HFFc6 (cell line): ENCODE measurements around the gene UPB1. TPM values are rescaled to one million over a fixed set of nuclear protein-coding genes. Genes with fewer than 3 reads are reported as not detected.

ENCODE experiments used
- DNase-seq: peaks from one replicate; pipeline ENCODE4 v3.0.0-alpha.2; 2018
- H3K27ac Mint-ChIP-seq: 2 replicates; pipeline ENCODE4 v1.8.0; 2020; ENCODE audit warnings: mild to moderate bottlenecking, mixed read lengths
- H3K27me3 Mint-ChIP-seq: 2 replicates; pipeline ENCODE4 v1.8.0; 2021; ENCODE audit warnings: mild to moderate bottlenecking, moderate library complexity, mixed read lengths; ENCODE audit not compliant: insufficient read depth
- H3K36me3 Mint-ChIP-seq: 2 replicates; pipeline ENCODE4 v1.8.0; 2021; ENCODE audit warnings: low read depth, mixed read lengths
- H3K4me1 Mint-ChIP-seq: 2 replicates; pipeline ENCODE4 v1.8.0; 2020; ENCODE audit warnings: low read depth, mixed read lengths
- H3K4me3 Mint-ChIP-seq: 2 replicates; pipeline ENCODE4 v1.8.0; 2020; ENCODE audit warnings: mild to moderate bottlenecking, moderate library complexity, mixed read lengths
- H3K9me3 Mint-ChIP-seq: 2 replicates; pipeline ENCODE4 v1.8.0; 2020; ENCODE audit warnings: mild to moderate bottlenecking, mixed read lengths
- CTCF ChIP-seq: fragments of 200-600 bp; sonication (generic); IDR thresholded peaks from 2 replicates; pipeline ENCODE4 v1.5.0; 2021; ENCODE audit warnings: antibody characterized with exemption, mild to moderate bottlenecking
- total RNA-seq, 6 experiments: library from RNA; stranded (reverse); fragmentation: NEBNext Ultra II Directional; extraction: Animal tissue kit (Norgen Biotek cat#: 25700); gene quantifications; 2 replicates in 1 of 6; 3 replicates in 5 of 6; pipeline ENCODE4 v1.2.3, GENCODE V29; 2021

Gene UPB1
- total RNA-seq, 6 experiments from 2014 or later = 0.07 to 0.14 (median 0.12) TPM; not detected in 2

- Mint-ChIP-seq H3K4me3 (no peak overlapping the region), H3K4me1 (no peaks in the 10 kb centered on the region), H3K9me3 (0 out of 2 replicates have a peak, but pooled peaks cover 5% of the 10 kb centered on the region), H3K27ac (no peak overlapping the region), H3K36me3 (no peaks in the 10 kb centered on the region), H3K27me3 (peaks cover 4% of the 10 kb centered on the region)
- TF ChIP-seq CTCF = no peak
- DNase-seq = no peak
Observed at GRCh38 chr22:24453853-24454252, 41.3 kb upstream of the UPB1 start.

GRCh38 chr22:24455039-24455438 is 40.1 kb upstream of the UPB1 start:
- Mint-ChIP-seq H3K27me3 (peaks cover 4% of the 10 kb centered on the region), H3K9me3 (0 out of 2 replicates have a peak, but pooled peaks cover 5% of the 10 kb centered on the region), H3K27ac (no peak overlapping the region)

GRCh38 chr22:24455751-24456426 is 39.2 kb upstream of the UPB1 start:
- H3K4me1 Mint-ChIP-seq = peaks cover 13% of the 10 kb centered on the region; the same call in 1 of the 2 replicates
- no peak overlapping the region for H3K4me3 Mint-ChIP-seq
- no peak overlapping the region for H3K27ac Mint-ChIP-seq
- TF ChIP-seq CTCF = no peak
- 0 out of 2 replicates have a peak, but pooled peaks cover 5% of the 10 kb centered on the region for H3K9me3 Mint-ChIP-seq
- peaks cover 4% of the 10 kb centered on the region for H3K27me3 Mint-ChIP-seq
- no peaks in the 10 kb centered on the region for H3K36me3 Mint-ChIP-seq
- DNase-seq = no peak

More at GRCh38 chr22:24455039-24455438, 40.1 kb upstream of the UPB1 start:
- no peak for DNase-seq
- Mint-ChIP-seq H3K4me1 (peaks cover 8% of the 10 kb centered on the region; the same call in 1 of the 2 replicates), H3K36me3 (no peaks in the 10 kb centered on the region), H3K4me3 (no peak overlapping the region)
- TF ChIP-seq CTCF = no peak

- Mint-ChIP-seq H3K4me3 (no peak overlapping the region), H3K9me3 (no peaks in the 10 kb centered on the region), H3K4me1 (peaks cover 14% of the 10 kb centered on the region; the same call in 1 of the 2 replicates), H3K27ac (no peak overlapping the region), H3K27me3 (peaks cover 1% of the 10 kb centered on the region), H3K36me3 (no peaks in the 10 kb centered on the region)
- DNase-seq = no peak
- no peak for TF ChIP-seq CTCF
Observed at GRCh38 chr22:24457894-24458420, 37.2 kb upstream of the UPB1 start.

- Mint-ChIP-seq H3K4me1 (peaks cover 14% of the 10 kb centered on the region; the same call in 1 of the 2 replicates), H3K27ac (0 out of 2 replicates have a peak overlapping the region, but pooled peaks have one; percentile 11), H3K9me3 (no peaks in the 10 kb centered on the region), H3K36me3 (no peaks in the 10 kb centered on the region), H3K27me3 (no peaks in the 10 kb centered on the region; the same call in none of the 2 replicates), H3K4me3 (no peak overlapping the region)
- no peak for TF ChIP-seq CTCF
- DNase-seq = no peak
Observed at GRCh38 chr22:24459911-24460310, 35.2 kb upstream of the UPB1 start.
